HCEC 1CT (cell line): ENCODE results near the gene CCSER1.

Experiments used
- DNase-seq: peaks from one replicate; pipeline ENCODE4 v3.0.0-alpha.2; 2017

Gene CCSER1

DNA sequence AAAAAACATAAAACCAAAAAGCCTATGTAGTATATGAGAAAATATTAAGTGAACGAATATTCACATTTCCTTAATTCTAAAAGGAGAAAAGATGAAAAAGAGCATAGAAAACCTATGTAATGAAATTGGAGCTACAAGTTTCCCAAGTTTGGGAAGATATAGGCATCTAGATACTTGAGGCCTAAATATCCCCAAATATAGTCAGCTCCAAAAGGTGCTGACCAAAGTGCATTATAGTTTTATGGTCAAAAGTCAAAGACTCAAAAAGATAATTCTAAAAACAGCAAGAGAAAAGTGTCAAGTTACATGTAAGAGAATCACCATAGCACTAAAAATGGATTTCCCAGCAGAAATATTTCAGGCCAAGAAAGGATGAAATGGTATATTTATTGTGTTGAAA lies 1502.9 kb downstream of the CCSER1 start:
- no peak for DNase-seq

DNA sequence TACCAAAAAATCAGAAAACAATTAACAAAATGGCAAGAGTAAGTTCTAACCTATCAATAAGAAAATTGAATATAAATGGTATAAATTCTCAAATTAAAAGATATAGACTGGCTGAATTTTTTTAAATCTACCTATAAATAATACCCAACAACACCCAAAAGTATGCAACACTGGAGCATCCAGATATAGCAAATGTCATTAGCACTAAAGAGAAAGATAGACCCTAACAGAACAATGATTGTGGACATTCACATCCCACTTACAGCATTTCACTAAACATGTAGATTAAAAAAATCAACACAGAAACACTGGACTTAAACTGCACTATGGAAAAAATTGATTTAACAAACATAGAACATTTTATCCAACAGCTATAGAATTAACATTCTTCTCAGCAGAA lies 1503.6 kb downstream of the CCSER1 start:
- DNase-seq: no peak

DNA sequence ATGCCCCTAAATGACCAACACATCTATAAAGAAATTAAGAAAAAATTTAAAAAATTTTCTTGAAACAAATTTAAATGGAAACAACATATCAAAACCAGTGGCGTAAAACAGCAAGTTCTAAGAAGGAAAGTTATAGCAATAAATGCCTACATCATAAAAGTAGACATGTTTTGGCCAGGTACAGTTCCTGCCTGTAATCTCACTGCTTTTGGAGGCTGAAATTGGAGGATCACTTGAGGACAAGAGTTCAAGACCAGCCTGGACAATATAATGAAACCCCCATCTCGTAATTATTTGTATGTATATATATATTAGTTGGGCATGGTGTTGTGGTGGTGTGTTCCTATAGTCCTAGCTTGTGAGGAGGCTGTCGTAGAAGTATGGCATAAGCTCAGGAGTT lies 1504.1 kb downstream of the CCSER1 start:
- no peak for DNase-seq

DNA sequence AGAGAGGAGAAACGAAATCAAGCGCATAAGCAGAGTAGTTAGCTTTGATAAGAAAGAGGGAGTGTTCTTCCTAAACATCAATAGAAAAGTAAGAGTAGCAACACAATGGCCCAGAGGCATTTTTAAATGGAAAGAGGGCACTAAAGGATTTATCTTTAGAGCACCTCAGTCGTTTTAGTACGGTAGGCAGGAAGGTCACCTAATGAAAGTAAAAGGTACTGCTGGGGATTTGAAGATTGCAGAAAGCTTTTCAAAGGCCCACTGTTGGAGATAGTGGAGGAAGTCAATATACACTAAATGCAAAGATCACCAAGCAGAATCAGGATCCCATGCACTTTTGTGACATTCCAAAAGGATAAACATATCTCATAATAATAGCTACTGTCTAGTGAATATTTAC lies 1508.9 kb downstream of the CCSER1 start:
- no peak for DNase-seq
